GM12878 (cell line): ENCODE measurements around the gene RAB6B. TPM values are rescaled to one million over a fixed set of nuclear protein-coding genes. Genes with fewer than 3 reads are reported as not detected.

Experiments
- ATAC-seq: fragments of 200-7000 bp; cut with Tn5 transposase; 3 replicates; pipeline ENCODE4 v1.9.1; 2020; ENCODE audit warnings: mild to moderate bottlenecking, moderate library complexity
- BruUV-seq: library from RNA; stranded (reverse); fragments of 400-500 nt; replicated peaks from 2 replicates; lab custom pipeline; 2021; lab: Mats Ljungman, UMichigan
- CTCF ChIA-PET: fragments of 300-600 bp; sonication (Branson Sonifier 250); formaldehyde crosslinking; extraction: SDS; loops from one replicate; lab custom pipeline; 2021; ENCODE audit warnings: inconsistent platforms; lab: Yijun Ruan, JAX
- POLR2A ChIA-PET: fragments of 350-600 bp; formaldehyde crosslinking; extraction: SDS; loops from one replicate; lab custom pipeline; 2021; ENCODE audit warnings: inconsistent platforms; lab: Charles Lee
- RAD21 ChIA-PET: fragments of 300-600 bp; sonication (Branson Sonifier 250); formaldehyde crosslinking; loops from one replicate; lab custom pipeline; 2023; ENCODE audit warnings: antibody characterized with exemption; ENCODE audit not compliant: unreplicated experiment; lab: Charles Lee
- SMC1A ChIA-PET: fragments of 300-600 bp; sonication (Branson Sonifier 250); formaldehyde crosslinking; loops from one replicate; lab custom pipeline; 2023; ENCODE audit not compliant: unreplicated experiment, uncharacterized antibody; lab: Charles Lee
- DNase-seq: peaks from one replicate; pipeline ENCODE4 v3.0.0-alpha.2; 2011; ENCODE audit warnings: low read depth, low spot score
- FAIRE-seq: peaks from 3 replicates; lab custom pipeline; 2011; peaks lifted over from hg19 to GRCh38; lab: Jason Lieb, UNC
- H2AFZ ChIP-seq: 2 replicates; pipeline ENCODE4 v1.6.0; 2011; ENCODE audit warnings: low read depth, low read length, control low read depth; ENCODE audit not compliant: control insufficient read depth
- H3K27ac ChIP-seq: 2 replicates; pipeline ENCODE4 v1.5.1; 2011; ENCODE audit warnings: control low read depth; ENCODE audit not compliant: control insufficient read depth, insufficient read depth
- H3K27me3 ChIP-seq, 2 experiments: replicated peaks in 1 of 2; 2 replicates each; pipeline versions ENCODE4 v1.6.0 to v1.6.1; 2011; ENCODE audit warnings: low read length in 1 of 2; ENCODE audit not compliant: control insufficient read depth in 2 of 2, insufficient read depth in 2 of 2
- H3K36me3 ChIP-seq, 2 experiments: 2 replicates each; pipeline ENCODE4 v1.5.1; 2011; ENCODE audit warnings: low read length in 1 of 2; ENCODE audit not compliant: control insufficient read depth in 2 of 2, insufficient read depth in 2 of 2
- H3K4me1 ChIP-seq: 2 replicates; pipeline ENCODE4 v1.6.1; 2011; ENCODE audit warnings: mild to moderate bottlenecking, low read length, moderate library complexity, mixed read lengths; ENCODE audit not compliant: control insufficient read depth, insufficient read depth
- H3K4me2 ChIP-seq: 2 replicates; pipeline ENCODE4 v1.6.0; 2011; ENCODE audit warnings: control low read depth; ENCODE audit not compliant: control insufficient read depth, insufficient read depth
- H3K4me3 ChIP-seq: fragments of 200-600 bp; sonication (generic); 2 replicates; pipeline ENCODE4 v1.5.1; 2016
- H3K79me2 ChIP-seq: 2 replicates; pipeline ENCODE4 v1.6.0; 2011; ENCODE audit warnings: low read length; ENCODE audit not compliant: control insufficient read depth, insufficient read depth
- H3K9ac ChIP-seq: 2 replicates; pipeline ENCODE4 v1.8.0; 2011; ENCODE audit warnings: low read length, control low read depth, mixed read lengths; ENCODE audit not compliant: control insufficient read depth, insufficient read depth
- H3K9me3 ChIP-seq: replicated peaks from 3 replicates; pipeline ENCODE4 v1.5.1; 2011; ENCODE audit warnings: mild to moderate bottlenecking, low read length; ENCODE audit not compliant: control insufficient read depth, insufficient read depth
- H4K20me1 ChIP-seq: 2 replicates; pipeline ENCODE4 v1.6.0; 2011; ENCODE audit not compliant: control insufficient read depth, insufficient read depth
- BMI1 ChIP-seq: fragments of 450-650 bp; IDR thresholded peaks from 2 replicates; pipeline ENCODE4 v1.6.1; 2016; ENCODE audit warnings: mild to moderate bottlenecking, moderate library complexity, borderline replicate concordance
- IKZF1 ChIP-seq: fragments of 450-650 bp; conservative IDR thresholded peaks from 2 replicates; pipeline ENCODE4 v1.6.1; 2017; ENCODE audit warnings: antibody characterized with exemption, mild to moderate bottlenecking
- RAD21 ChIP-seq: IDR thresholded peaks from 2 replicates; pipeline ENCODE4 v1.6.1; 2011; ENCODE audit warnings: mild to moderate bottlenecking, low read depth, low read length, moderate library complexity; ENCODE audit not compliant: insufficient read depth
- REST ChIP-seq: IDR thresholded peaks from 2 replicates; pipeline ENCODE4 v1.6.1; 2012; ENCODE audit warnings: mild to moderate bottlenecking, low read depth, low read length
- YBX1 ChIP-seq: fragments of 450-650 bp; IDR thresholded peaks from 2 replicates; pipeline ENCODE4 v1.6.1; 2016; ENCODE audit warnings: antibody characterized with exemption
- ZBTB33 ChIP-seq: fragments of 450-650 bp; IDR thresholded peaks from 2 replicates; pipeline ENCODE4 v1.6.1; 2017; ENCODE audit warnings: mild to moderate bottlenecking
- WGBS: methylation state at CpG from one replicate; pipeline ENCODE4 v1.1.6; 2016; ENCODE audit warnings: low lambda C conversion rate; ENCODE audit not compliant: insufficient replicate concordance, insufficient coverage; ENCODE audit errors: missing lambda C conversion rate; 5-methylcytosine and 5-hydroxymethylcytosine counted together
- in situ Hi-C: fragments of 300-500 bp; cut with MboI; formaldehyde crosslinking; loops from 9 replicates; pipeline ENCODE4 v1.14.3; 2018; ENCODE audit warnings: mixed read lengths
- intact Hi-C: fragments of 100-400 bp; cut with micrococcal nuclease; formaldehyde crosslinking; loops from one replicate; pipeline ENCODE4 v1.14.2; 2022; ENCODE audit not compliant: unreplicated experiment
- polyA plus RNA-seq, 11 experiments: library from polyadenylated mRNA; depleted of rRNA in 4 of 11; unstranded in 6 of 11; stranded (reverse) in 5 of 11; fragments of >200 nt; fragmentation: Nextera tagmentation in 4 of 11; fragmentation: Illumina TruSeq in 1 of 11; extraction: Ambion mirVana in 4 of 11; extraction: Trizol in 1 of 11; gene quantifications; 1 replicate in 1 of 11; 2 replicates in 10 of 11; pipeline versions ENCODE4 v1.2.1 to v1.2.3, GENCODE V29; 2011 to 2016; ENCODE audit warnings: inconsistent platforms in 2 of 11, missing spikeins in 2 of 11, low read depth in 1 of 11
- total RNA-seq, 4 experiments: library from RNA; depleted of rRNA in 3 of 4; stranded (reverse); fragments of >200 nt in 3 of 4; fragmentation: Illumina TruSeq in 1 of 4; extraction: Trizol in 1 of 4; gene quantifications; 2 replicates each; pipeline versions ENCODE4 v1.2.1 to v1.2.3, GENCODE V29; 2013 to 2021

The RAB6B gene
- total and polyA plus RNA-seq, 10 of the 15 experiments (the other 5 are each of a cell fraction or from before 2014, with no cell fraction given): 0.01 to 0.16 (median 0.04) TPM; not detected in 5

- no peak for TF ChIP-seq BMI1
- no peak for TF ChIP-seq REST
Observed at GRCh38 chr3:133834621-133835417, 60.9 kb downstream of the RAB6B start (continued).

GRCh38 chr3:133833880-133834620 is 61.6 kb downstream of the RAB6B start:
- Histone ChIP-seq H3K9me3 (no peaks in the 10 kb centered on the region), H3K79me2 (no peaks in the 10 kb centered on the region), H3K4me2 (no peak overlapping the region)
- 37% methylated on average over 13 of the region's 13 CpGs for WGBS
- ChIA-PET POLR2A (no interaction called here), RAD21 (no interaction called here)
- intact Hi-C loops: no loop called here
- DNase-seq (no peak), ATAC-seq (no peak)
- in situ Hi-C loops: no loop called here
- no peak for TF ChIP-seq YBX1
- TF ChIP-seq ZBTB33: no peak
- 0 out of 2 replicates have a peak, but pooled peaks have one; percentile 8 for TF ChIP-seq RAD21
- no peak for TF ChIP-seq IKZF1
- TF ChIP-seq, all 136 proteins: peak for 1
- Histone ChIP-seq H3K36me3 (no peaks in the 10 kb centered on the region), H3K27ac (no peak overlapping the region), H3K4me3 (no peak overlapping the region), H3K9ac (no peak overlapping the region), H3K4me1 (no peaks in the 10 kb centered on the region), H4K20me1 (no peaks in the 10 kb centered on the region), H3K27me3 (peaks cover 0 to 3% of the 10 kb centered on the region in 2 experiments; a peak in 1 of 4 replicates), H2AFZ (no peak overlapping the region)
- no peak for FAIRE-seq
- ChIA-PET CTCF (interaction anchor here (1.6 kb wide), 1 partner anchor 94 kb away, joined by 4 read pairs; no protein-coding TSS in a partner anchor), SMC1A (no interaction called here)
- BruUV-seq: no TSS peak
